ENCODE results near the gene MAGI1. TPM values are rescaled to one million over a fixed set of nuclear protein-coding genes. Genes with fewer than 3 reads are reported as not detected.

The MAGI1 gene
- polyA plus RNA-seq, 1 donor = 31.2 TPM

DNA sequence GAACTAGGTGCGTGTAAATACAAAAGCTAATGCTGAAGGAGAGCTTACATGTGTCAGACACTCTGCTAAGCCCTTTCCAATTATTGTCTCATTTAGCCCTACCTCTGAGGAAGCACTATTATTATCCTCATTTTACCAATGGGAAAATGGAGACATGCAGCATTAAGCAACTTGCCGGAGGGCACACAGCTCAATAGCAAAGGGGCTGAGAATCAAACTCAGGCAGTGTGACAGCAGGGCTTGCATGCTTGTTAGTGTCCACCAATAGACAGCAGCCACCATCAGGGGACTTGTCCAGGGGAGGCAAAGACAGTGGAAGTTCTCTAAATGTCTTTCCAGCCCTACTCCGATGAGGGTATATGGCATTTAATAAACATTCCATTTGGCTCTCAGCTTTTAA is 548.6 kb downstream of the MAGI1 start:
- Histone ChIP-seq H3K4me3 (ENCODE audit: low read length) (no peak overlapping the region), H3K27ac (ENCODE audit: low read length) (no peak overlapping the region), H3K9me3 (ENCODE audit: control insufficient read depth, low read depth, low read length) (no peaks in the 10 kb centered on the region), H3K27me3 (ENCODE audit: control insufficient read depth, insufficient read depth, low read length) (no peaks in the 10 kb centered on the region), H3K36me3 (ENCODE audit: control insufficient read depth, insufficient read depth, low read length) (no peaks in the 10 kb centered on the region), H3K4me1 (ENCODE audit: control insufficient read depth, insufficient read depth, low read length) (no peaks in the 10 kb centered on the region)
- WGBS (ENCODE audit: insufficient coverage, low lambda C conversion rate) = no CpG with 5 or more reads among the region's 3 CpGs
- no peak for DNase-seq

DNA sequence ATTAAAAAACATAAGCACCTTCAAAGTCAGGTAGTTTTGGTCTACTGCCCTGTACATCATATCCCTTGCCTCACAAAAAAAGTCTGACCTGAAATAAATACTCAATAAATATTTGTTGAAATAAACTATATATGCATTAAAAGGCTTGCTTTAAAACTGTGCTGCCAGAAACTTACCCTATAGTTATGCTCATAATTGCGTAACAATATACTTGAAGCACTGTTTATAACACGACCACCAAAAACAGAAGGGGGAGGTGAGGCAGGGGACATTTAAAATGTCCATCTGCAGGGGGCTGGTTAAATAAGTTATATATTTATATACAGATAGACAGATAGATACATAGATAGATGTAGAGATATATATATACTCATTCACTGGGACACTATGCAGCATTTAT is 549.5 kb downstream of the MAGI1 start:
- DNase-seq = no peak

DNA sequence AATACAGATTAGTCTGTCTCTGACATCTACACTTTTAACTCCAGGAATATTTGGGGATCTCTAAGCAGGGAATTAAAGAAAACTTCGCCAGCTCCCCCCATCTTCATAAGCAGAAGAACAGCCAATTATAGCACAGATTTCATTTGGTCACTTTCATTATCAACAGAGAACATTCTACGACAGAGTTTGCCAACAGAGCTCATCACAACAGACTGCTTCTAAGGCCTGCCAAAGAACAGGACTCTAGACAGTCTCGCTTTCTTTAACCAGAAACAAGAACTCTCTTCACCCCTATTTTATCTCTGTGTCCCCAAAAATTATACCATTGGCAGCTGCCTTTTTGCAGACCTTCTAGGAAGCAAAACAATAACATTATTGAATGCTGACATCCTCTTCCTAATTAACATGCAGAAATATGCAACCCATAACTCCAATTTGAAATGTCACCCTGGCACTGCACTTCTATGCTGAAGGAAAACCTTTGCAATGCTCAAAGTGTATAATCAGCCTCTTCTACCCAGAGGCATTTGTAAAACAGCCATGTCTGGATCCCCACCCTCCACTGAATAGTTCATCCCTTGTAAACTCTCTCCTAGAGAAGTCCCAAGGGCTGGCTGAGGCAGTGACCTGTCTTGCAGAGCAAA is 552.8 kb downstream of the MAGI1 start:
- Histone ChIP-seq H3K4me3 (ENCODE audit: low read length) (no peak overlapping the region), H3K27me3 (ENCODE audit: control insufficient read depth, insufficient read depth, low read length) (no peaks in the 10 kb centered on the region), H3K9me3 (ENCODE audit: control insufficient read depth, low read depth, low read length) (no peaks in the 10 kb centered on the region), H3K4me1 (ENCODE audit: control insufficient read depth, insufficient read depth, low read length) (no peaks in the 10 kb centered on the region), H3K27ac (ENCODE audit: low read length) (no peak overlapping the region), H3K36me3 (ENCODE audit: control insufficient read depth, insufficient read depth, low read length) (no peaks in the 10 kb centered on the region)
- DNase-seq = no peak
- whole genome bisulfite sequencing (ENCODE audit: insufficient coverage, low lambda C conversion rate) = 89% methylated on average over 1 of the region's 3 CpGs

More for the DNA sequence above, 549.5 kb downstream of the MAGI1 start:
- no peaks in the 10 kb centered on the region for H3K27me3 ChIP-seq (ENCODE audit: control insufficient read depth, insufficient read depth, low read length)
- H3K9me3 ChIP-seq (ENCODE audit: control insufficient read depth, low read depth, low read length) = no peaks in the 10 kb centered on the region
- no peaks in the 10 kb centered on the region for H3K36me3 ChIP-seq (ENCODE audit: control insufficient read depth, insufficient read depth, low read length)
- H3K4me3 ChIP-seq (ENCODE audit: low read length) = no peak overlapping the region
- no peaks in the 10 kb centered on the region for H3K4me1 ChIP-seq (ENCODE audit: control insufficient read depth, insufficient read depth, low read length)
- WGBS (ENCODE audit: insufficient coverage, low lambda C conversion rate) = no CpG with 5 or more reads among the region's 2 CpGs
- H3K27ac ChIP-seq (ENCODE audit: low read length) = no peak overlapping the region

DNA sequence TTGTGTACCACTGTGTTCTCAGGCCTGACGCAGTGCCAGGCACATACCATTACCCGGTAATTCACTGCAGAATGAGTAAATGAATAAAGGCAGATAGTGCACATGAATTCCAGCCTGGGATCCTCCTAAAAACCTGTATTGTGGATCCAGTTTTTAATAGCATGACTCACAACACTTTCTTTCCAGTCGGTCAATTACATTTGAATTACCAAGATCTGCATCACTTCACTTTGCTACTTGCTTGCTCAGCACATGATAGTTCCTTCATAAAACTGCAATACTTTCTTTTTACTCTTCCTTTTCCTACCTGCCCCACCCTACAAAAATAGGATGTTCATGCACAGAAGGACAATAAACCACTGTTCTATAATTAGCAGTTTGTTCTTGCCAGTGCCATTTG is 553.8 kb downstream of the MAGI1 start:
- H3K36me3 ChIP-seq (ENCODE audit: control insufficient read depth, insufficient read depth, low read length) = no peaks in the 10 kb centered on the region
- H3K27ac ChIP-seq (ENCODE audit: low read length) = no peak overlapping the region
- no peaks in the 10 kb centered on the region for H3K27me3 ChIP-seq (ENCODE audit: control insufficient read depth, insufficient read depth, low read length)
- DNase-seq = no peak
- no peak overlapping the region for H3K4me3 ChIP-seq (ENCODE audit: low read length)
- no peaks in the 10 kb centered on the region for H3K9me3 ChIP-seq (ENCODE audit: control insufficient read depth, low read depth, low read length)
- 83% methylated on average over 1 of the region's 3 CpGs for WGBS (ENCODE audit: insufficient coverage, low lambda C conversion rate)
- no peaks in the 10 kb centered on the region for H3K4me1 ChIP-seq (ENCODE audit: control insufficient read depth, insufficient read depth, low read length)

DNA sequence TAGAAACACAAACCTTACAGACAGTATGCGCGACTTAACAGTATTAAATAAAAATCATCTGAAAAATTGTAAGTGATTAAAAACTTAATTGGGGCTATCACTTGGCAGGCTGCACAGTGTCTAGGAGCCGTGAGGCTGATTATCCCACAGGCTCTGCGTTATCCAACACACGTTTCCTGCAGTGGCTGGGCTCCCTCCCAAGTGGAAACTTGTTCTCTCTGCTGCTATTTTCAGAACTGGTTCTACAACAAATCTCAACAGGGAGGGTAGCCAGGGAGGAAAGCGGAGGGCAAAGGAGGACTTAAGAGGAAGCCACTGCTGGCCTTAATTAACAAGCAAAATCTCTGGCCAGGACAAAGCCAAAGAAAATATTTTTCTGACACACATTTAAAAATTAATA is 555.2 kb downstream of the MAGI1 start:
- no peaks in the 10 kb centered on the region for H3K9me3 ChIP-seq (ENCODE audit: control insufficient read depth, low read depth, low read length)
- H3K4me1 ChIP-seq (ENCODE audit: control insufficient read depth, insufficient read depth, low read length) = no peaks in the 10 kb centered on the region
- H3K27me3 ChIP-seq (ENCODE audit: control insufficient read depth, insufficient read depth, low read length) = no peaks in the 10 kb centered on the region
- DNase-seq = peak; percentile 33 to 45
- no peak overlapping the region for H3K27ac ChIP-seq (ENCODE audit: low read length)
- no peaks in the 10 kb centered on the region for H3K36me3 ChIP-seq (ENCODE audit: control insufficient read depth, insufficient read depth, low read length)
- H3K4me3 ChIP-seq (ENCODE audit: low read length) = no peak overlapping the region
- 48% methylated on average over 2 of the region's 6 CpGs for WGBS (ENCODE audit: insufficient coverage, low lambda C conversion rate)

DNA sequence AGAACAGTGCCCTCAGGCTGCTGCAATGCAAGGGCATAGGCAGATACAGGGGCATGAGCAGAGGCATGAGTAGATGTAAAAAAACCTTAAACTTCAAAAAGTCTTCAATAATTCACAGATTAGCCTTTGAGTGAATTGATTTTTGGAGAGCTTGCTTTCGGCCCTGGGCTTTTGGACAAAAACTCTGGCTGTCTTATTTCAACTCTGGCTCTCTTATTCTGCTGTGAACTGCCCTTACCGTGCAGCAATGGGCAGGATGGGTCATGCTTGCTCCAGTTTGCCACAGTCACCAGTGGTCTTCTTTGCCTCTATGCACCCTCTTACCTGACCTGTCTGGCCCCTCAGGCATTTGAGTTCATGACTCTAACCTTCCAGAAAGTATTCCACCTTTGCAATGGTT is 555.7 kb downstream of the MAGI1 start:
- no peak overlapping the region for H3K4me3 ChIP-seq (ENCODE audit: low read length)
- H3K4me1 ChIP-seq (ENCODE audit: control insufficient read depth, insufficient read depth, low read length) = no peaks in the 10 kb centered on the region
- no peaks in the 10 kb centered on the region for H3K27me3 ChIP-seq (ENCODE audit: control insufficient read depth, insufficient read depth, low read length)
- DNase-seq = no peak
- no peaks in the 10 kb centered on the region for H3K36me3 ChIP-seq (ENCODE audit: control insufficient read depth, insufficient read depth, low read length)
- H3K9me3 ChIP-seq (ENCODE audit: control insufficient read depth, low read depth, low read length) = no peaks in the 10 kb centered on the region
- H3K27ac ChIP-seq (ENCODE audit: low read length) = no peak overlapping the region
- no CpG with 5 or more reads among the region's 2 CpGs for WGBS (ENCODE audit: insufficient coverage, low lambda C conversion rate)

DNA sequence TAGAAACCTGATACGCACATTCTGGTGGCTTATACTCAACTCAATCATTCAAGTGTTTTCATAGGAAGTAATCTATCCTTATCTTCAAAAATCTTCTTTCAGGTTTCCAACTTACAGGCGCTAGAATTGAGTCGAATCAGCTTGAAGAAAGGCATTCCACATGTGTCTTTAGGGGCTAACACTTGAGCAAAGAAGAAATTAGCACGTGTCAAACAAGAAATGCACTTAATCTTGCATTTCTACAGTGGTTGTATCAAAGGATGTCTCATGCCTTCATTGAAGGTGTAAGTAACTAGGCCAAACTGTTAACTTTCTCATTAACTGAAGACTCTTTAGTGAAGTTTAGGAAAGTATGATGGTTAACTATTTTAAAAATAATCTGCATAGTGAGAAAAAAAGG is 557.6 kb downstream of the MAGI1 start:
- no peaks in the 10 kb centered on the region for H3K4me1 ChIP-seq (ENCODE audit: control insufficient read depth, insufficient read depth, low read length)
- H3K36me3 ChIP-seq (ENCODE audit: control insufficient read depth, insufficient read depth, low read length) = no peaks in the 10 kb centered on the region
- no peak for DNase-seq
- no CpG with 5 or more reads among the region's 4 CpGs for WGBS (ENCODE audit: insufficient coverage, low lambda C conversion rate)
- no peaks in the 10 kb centered on the region for H3K27me3 ChIP-seq (ENCODE audit: control insufficient read depth, insufficient read depth, low read length)
- H3K27ac ChIP-seq (ENCODE audit: low read length) = no peak overlapping the region
- no peak overlapping the region for H3K4me3 ChIP-seq (ENCODE audit: low read length)
- no peaks in the 10 kb centered on the region for H3K9me3 ChIP-seq (ENCODE audit: control insufficient read depth, low read depth, low read length)

DNA sequence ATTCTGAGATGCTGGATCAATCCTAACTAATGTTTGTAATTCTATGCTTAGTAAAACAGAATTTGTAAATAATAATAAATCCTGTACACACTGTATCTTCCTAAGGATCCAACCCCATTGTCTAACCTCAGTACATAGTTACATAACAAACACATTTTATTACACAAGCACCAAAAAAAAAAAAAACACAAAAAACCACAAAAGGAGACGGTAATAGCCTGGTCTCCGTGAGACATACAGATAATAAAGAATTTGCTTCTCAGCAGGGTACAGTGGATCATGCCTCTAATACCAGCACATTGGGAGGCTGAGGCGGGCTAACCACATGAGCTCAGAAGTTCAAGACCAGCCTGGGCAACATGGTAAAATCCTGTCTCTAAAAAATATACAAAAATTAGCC is 558.7 kb downstream of the MAGI1 start:
- Histone ChIP-seq H3K9me3 (ENCODE audit: control insufficient read depth, low read depth, low read length) (no peaks in the 10 kb centered on the region), H3K27ac (ENCODE audit: low read length) (no peak overlapping the region), H3K4me3 (ENCODE audit: low read length) (no peak overlapping the region), H3K4me1 (ENCODE audit: control insufficient read depth, insufficient read depth, low read length) (no peaks in the 10 kb centered on the region), H3K27me3 (ENCODE audit: control insufficient read depth, insufficient read depth, low read length) (no peaks in the 10 kb centered on the region), H3K36me3 (ENCODE audit: control insufficient read depth, insufficient read depth, low read length) (peaks cover 3% of the 10 kb centered on the region)
- DNase-seq = no peak
- no CpG with 5 or more reads among the region's 3 CpGs for WGBS (ENCODE audit: insufficient coverage, low lambda C conversion rate)

DNA sequence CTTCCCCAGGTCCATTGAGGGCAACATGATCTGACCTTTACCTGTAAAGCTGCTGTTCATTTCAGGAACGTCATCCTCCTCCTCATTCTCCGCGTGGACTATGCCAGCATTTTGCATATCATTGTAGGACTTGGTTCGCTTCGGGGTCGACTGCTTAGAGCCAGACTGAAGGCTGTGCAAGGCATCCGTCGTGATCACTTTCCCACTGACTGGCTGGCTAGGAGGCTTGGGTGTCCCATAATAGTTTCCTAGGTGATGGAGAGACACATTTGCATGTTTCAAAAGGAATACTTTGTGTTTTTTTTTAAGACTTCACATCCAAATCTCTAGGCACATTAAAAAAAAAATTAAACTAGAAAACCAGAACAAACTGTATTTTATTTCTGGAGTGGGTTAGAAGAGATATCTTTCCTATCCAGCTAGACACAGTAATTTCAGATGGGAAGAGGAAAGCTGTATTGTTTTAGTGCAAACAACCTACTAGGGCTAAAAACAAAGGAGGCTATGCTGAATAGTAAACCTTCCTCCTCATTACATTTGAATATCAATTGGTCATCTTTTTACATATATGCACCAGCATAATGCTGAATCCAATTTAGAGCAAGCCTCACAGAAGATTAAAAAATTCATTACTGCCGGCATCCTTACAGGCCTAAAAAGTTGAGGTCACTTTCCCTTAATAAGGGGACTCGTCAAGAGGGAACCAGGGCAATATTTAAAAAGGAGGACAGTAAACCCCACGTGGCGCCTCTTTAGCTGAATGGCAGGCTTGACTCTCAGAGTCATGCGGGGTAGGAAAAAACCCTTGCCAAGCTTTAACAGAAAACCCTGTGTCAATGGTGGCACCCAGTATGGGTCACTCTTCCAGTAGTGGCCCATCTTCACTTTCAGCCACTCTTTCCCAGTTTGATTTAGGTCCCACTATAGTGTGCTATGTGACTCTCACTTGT is 559.9 kb downstream of the MAGI1 start:
- no CpG with 5 or more reads among the region's 13 CpGs for WGBS (ENCODE audit: insufficient coverage, low lambda C conversion rate)
- Histone ChIP-seq H3K27ac (ENCODE audit: low read length) (no peak overlapping the region), H3K4me1 (ENCODE audit: control insufficient read depth, insufficient read depth, low read length) (no peaks in the 10 kb centered on the region), H3K27me3 (ENCODE audit: control insufficient read depth, insufficient read depth, low read length) (no peaks in the 10 kb centered on the region), H3K36me3 (ENCODE audit: control insufficient read depth, insufficient read depth, low read length) (peaks cover 3% of the 10 kb centered on the region), H3K4me3 (ENCODE audit: low read length) (no peak overlapping the region), H3K9me3 (ENCODE audit: control insufficient read depth, low read depth, low read length) (no peaks in the 10 kb centered on the region)
- no peak for DNase-seq

DNA sequence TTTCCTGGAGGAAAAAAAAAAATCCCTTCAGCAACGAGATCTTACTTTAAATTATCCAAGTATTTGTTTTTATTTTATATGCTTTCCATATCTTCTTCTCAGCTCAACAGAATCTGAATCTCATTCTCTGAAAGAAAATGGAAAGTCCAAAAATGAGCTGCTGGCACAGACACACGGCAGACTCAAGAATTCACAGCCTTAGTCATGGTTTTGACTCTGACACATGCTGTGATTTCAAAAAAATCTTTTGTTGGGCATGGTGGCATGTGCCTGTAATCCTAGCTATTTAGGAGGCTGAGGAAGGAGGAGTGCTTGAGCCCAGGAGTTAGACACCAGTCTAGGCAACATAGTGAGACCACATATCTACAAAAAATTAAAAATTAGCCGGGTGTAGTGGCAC is 565.0 kb downstream of the MAGI1 start:
- H3K4me1 ChIP-seq (ENCODE audit: control insufficient read depth, insufficient read depth, low read length) = no peaks in the 10 kb centered on the region
- no CpG with 5 or more reads among the region's 3 CpGs for WGBS (ENCODE audit: insufficient coverage, low lambda C conversion rate)
- no peak for DNase-seq

More for the DNA sequence above, 565.0 kb downstream of the MAGI1 start:
- no peak overlapping the region for H3K4me3 ChIP-seq (ENCODE audit: low read length)
- H3K9me3 ChIP-seq (ENCODE audit: control insufficient read depth, low read depth, low read length) = no peaks in the 10 kb centered on the region
- H3K27me3 ChIP-seq (ENCODE audit: control insufficient read depth, insufficient read depth, low read length) = no peaks in the 10 kb centered on the region
- no peak overlapping the region for H3K27ac ChIP-seq (ENCODE audit: low read length)
- peaks cover 3% of the 10 kb centered on the region for H3K36me3 ChIP-seq (ENCODE audit: control insufficient read depth, insufficient read depth, low read length)

Measured in large intestine (tissue), 3 donors.